HCT116 (cell line): ENCODE measurements around the gene SLMAP.

Experiments used
- ELF1 ChIP-seq: IDR thresholded peaks from 2 replicates; pipeline ENCODE4 v1.6.1; 2012; ENCODE audit warnings: low read depth, borderline replicate concordance
- EZH2 ChIP-seq: fragments of 200-600 bp; sonication (generic); IDR thresholded peaks from 2 replicates; pipeline ENCODE4 v1.6.1; 2017; ENCODE audit warnings: antibody characterized with exemption, mixed run types
- POLR2A ChIP-seq: IDR thresholded peaks from 2 replicates; pipeline ENCODE4 v1.7.0; 2011; ENCODE audit warnings: borderline replicate concordance; ENCODE audit not compliant: insufficient read depth, insufficient read length; ENCODE audit errors: extremely low read depth

DNA sequence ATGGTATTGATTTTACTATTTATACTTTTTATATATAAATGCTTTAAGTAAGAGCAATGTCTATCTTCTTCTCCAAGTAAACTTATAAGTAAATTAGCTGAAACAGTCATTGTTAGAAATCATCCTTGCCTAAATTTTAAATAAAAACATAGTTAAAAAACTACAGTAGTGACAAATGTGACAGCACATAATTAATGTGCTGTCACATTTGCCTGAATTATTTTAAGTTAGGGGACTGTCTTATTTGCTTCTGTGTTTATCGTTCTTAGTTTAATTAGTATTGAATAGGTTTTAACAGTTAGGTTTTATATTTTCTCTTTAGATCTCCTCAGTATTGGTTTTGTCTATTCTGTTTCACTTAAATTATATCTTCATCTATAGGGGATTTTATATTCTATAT is 36.1 kb downstream of the SLMAP start:
- TF ChIP-seq ELF1 (no peak), POLR2A (no peak), EZH2 (no peak)
